OCI-LY1 (cell line): Measurements from ENCODE around the gene BTBD19.

Experiments used
- H2AFZ ChIP-seq: fragments of 200-600 bp; sonication (generic), shearing (Covaris generic); 2 replicates; pipeline ENCODE4 v1.6.0; 2014; ENCODE audit warnings: antibody characterized with exemption, mild to moderate bottlenecking, low read length
- H3F3A ChIP-seq: fragments of 200-600 bp; sonication (generic), shearing (Covaris generic); 2 replicates; pipeline ENCODE4 v1.6.0; 2014; ENCODE audit warnings: mild to moderate bottlenecking, antibody characterized with exemption, low read length, moderate library complexity; ENCODE audit not compliant: insufficient read depth
- H3K27ac ChIP-seq: fragments of 200-600 bp; sonication (generic); 2 replicates; pipeline ENCODE4 v1.5.1; 2014; ENCODE audit warnings: low read length, mixed run types, mild to moderate bottlenecking, low read depth; ENCODE audit not compliant: poor library complexity, severe bottlenecking
- H3K27me3 ChIP-seq: fragments of 200-600 bp; sonication (generic); 2 replicates; pipeline ENCODE4 v1.6.0; 2014; ENCODE audit warnings: antibody characterized with exemption, mild to moderate bottlenecking, low read length, moderate library complexity; ENCODE audit not compliant: insufficient read depth
- H3K36me3 ChIP-seq: fragments of 200-600 bp; sonication (generic); 2 replicates; pipeline ENCODE4 v1.6.1; 2014; ENCODE audit warnings: mild to moderate bottlenecking, antibody characterized with exemption, low read length, moderate library complexity, mixed read lengths; ENCODE audit not compliant: insufficient read depth
- H3K4me1 ChIP-seq: fragments of 200-600 bp; sonication (generic); 2 replicates; pipeline ENCODE4 v1.5.1; 2014; ENCODE audit warnings: mild to moderate bottlenecking, low read length, moderate library complexity; ENCODE audit not compliant: insufficient read depth, severe bottlenecking
- H3K4me2 ChIP-seq: fragments of 200-600 bp; sonication (generic), shearing (Covaris generic); 2 replicates; pipeline ENCODE4 v1.6.1; 2014; ENCODE audit warnings: low read length
- H3K4me3 ChIP-seq: fragments of 200-600 bp; sonication (generic); 2 replicates; pipeline ENCODE4 v1.5.1; 2014; ENCODE audit warnings: low read length, low read depth, mild to moderate bottlenecking, mixed read lengths; ENCODE audit not compliant: poor library complexity, severe bottlenecking
- H3K79me2 ChIP-seq: fragments of 200-600 bp; shearing (Covaris generic); 2 replicates; pipeline ENCODE4 v1.6.1; 2016; ENCODE audit warnings: mixed run types, low read length, mixed read lengths; ENCODE audit not compliant: insufficient read depth
- H3K9ac ChIP-seq: fragments of 200-600 bp; sonication (generic), shearing (Covaris generic); 2 replicates; pipeline ENCODE4 v1.6.1; 2014; ENCODE audit warnings: mild to moderate bottlenecking, low read length, mixed read lengths
- H3K9me2 ChIP-seq: fragments of 200-600 bp; sonication (generic), shearing (Covaris generic); 2 replicates; pipeline ENCODE4 v1.6.1; 2014; ENCODE audit warnings: low read depth, mild to moderate bottlenecking, low read length, mixed read lengths
- H3K9me3 ChIP-seq: fragments of 200-600 bp; shearing (Covaris generic); 2 replicates; pipeline ENCODE4 v1.6.1; 2014; ENCODE audit warnings: low read length, mixed read lengths
- H4K20me1 ChIP-seq: fragments of 200-600 bp; sonication (generic), shearing (Covaris generic); 2 replicates; pipeline ENCODE4 v1.6.0; 2016; ENCODE audit warnings: mild to moderate bottlenecking, low read length; ENCODE audit not compliant: insufficient read depth
- EZH2 ChIP-seq: fragments of 200-600 bp; sonication (generic), shearing (Covaris generic); IDR thresholded peaks from 2 replicates; pipeline ENCODE4 v1.8.0; 2017; ENCODE audit warnings: borderline replicate concordance, mixed run types, mild to moderate bottlenecking, antibody characterized with exemption, low read length, moderate library complexity, mixed read lengths
- TF ChIP-seq, protein P1 (sequence below): fragments of 200-600 bp; sonication (generic), shearing (Covaris generic); IDR thresholded peaks from 2 replicates; pipeline ENCODE4 v1.5.1; 2017; ENCODE audit warnings: mild to moderate bottlenecking, antibody characterized with exemption, low read length, moderate library complexity, mixed read lengths

Gene BTBD19

DNA sequence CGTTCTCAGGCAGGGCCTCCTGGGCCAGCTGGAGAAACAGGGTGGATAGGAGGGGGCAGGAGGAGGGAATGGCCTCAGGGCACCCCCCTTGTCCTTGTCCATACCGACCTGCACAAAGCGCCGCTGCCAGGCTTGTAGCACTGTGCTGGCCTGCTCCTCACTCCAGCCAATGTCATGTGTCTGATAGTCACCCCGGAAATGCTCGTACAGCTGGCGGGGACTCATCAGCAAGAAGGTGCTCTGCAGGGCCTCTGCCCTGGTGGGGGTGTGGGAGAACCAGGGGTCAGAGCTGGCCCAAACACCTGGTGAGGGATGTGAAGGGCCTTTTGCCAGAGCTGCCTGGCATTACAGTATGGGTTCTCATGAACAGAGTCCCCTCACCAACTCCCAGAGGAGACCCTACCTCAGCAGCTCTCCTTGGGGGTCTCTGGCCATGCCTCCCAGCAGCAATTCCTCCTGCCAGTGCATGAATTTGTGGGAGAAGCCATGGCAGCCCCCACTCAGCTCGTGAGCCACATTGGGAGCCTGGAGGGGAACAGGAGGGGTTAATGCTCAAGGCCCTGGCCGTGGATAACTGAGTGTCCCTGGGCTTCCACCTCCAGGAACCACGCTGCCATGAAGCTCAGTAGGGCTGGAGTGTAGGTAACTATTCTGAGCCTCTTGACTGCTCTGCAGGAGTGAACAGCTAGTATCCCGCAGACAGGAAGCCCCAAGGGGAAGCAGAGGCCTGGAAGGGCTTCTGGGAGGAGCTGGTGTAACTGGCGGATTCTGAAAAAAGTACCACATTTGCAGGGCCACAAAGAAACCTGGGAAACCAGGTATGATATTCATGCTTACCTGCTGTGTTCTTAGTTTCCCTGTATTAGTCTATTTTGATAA, 21.4 kb downstream of the BTBD19 start:
- Histone ChIP-seq H2AFZ (no peak overlapping the region), H3K36me3 (no peaks in the 10 kb centered on the region; the same call in 1 of the 2 replicates), H3K9me3 (no peaks in the 10 kb centered on the region), H3K27me3 (peaks cover 10% of the 10 kb centered on the region; the same call in 1 of the 2 replicates), H3F3A (no peaks in the 10 kb centered on the region), H4K20me1 (no peaks in the 10 kb centered on the region), H3K9me2 (no peaks in the 10 kb centered on the region), H3K79me2 (no peaks in the 10 kb centered on the region), H3K9ac (no peak overlapping the region), H3K4me2 (no peak overlapping the region), H3K27ac (no peak overlapping the region), H3K4me3 (no peak overlapping the region), H3K4me1 (peaks cover 8% of the 10 kb centered on the region)
- TF ChIP-seq EZH2: no peak
- TF ChIP-seq, protein P1, sequence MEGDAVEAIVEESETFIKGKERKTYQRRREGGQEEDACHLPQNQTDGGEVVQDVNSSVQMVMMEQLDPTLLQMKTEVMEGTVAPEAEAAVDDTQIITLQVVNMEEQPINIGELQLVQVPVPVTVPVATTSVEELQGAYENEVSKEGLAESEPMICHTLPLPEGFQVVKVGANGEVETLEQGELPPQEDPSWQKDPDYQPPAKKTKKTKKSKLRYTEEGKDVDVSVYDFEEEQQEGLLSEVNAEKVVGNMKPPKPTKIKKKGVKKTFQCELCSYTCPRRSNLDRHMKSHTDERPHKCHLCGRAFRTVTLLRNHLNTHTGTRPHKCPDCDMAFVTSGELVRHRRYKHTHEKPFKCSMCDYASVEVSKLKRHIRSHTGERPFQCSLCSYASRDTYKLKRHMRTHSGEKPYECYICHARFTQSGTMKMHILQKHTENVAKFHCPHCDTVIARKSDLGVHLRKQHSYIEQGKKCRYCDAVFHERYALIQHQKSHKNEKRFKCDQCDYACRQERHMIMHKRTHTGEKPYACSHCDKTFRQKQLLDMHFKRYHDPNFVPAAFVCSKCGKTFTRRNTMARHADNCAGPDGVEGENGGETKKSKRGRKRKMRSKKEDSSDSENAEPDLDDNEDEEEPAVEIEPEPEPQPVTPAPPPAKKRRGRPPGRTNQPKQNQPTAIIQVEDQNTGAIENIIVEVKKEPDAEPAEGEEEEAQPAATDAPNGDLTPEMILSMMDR: no peak

DNA sequence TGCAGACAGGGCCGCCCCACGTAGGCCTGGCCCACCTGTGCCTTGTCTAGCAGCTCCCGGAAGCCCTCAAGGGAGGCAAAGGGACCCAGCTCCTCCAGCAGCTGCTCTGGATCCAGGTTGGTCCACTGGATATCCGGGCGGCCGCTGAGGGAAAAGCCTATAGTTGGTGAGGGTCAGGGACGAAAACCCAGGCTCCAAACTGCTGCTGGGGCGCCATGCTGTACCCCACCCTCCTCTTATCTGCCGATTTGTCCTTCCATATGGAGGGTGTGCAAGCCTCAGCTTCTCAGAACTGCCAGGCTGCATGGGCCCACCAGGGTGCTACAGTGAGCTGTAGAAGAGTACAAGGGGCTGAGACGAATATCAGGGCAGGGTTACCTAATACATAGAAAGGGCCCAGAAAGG, 22.6 kb downstream of the BTBD19 start:
- Histone ChIP-seq H2AFZ (no peak overlapping the region), H3K4me3 (no peak overlapping the region), H3K27me3 (peaks cover 10% of the 10 kb centered on the region; the same call in 1 of the 2 replicates), H3K4me1 (peaks cover 12% of the 10 kb centered on the region), H3K9me3 (no peaks in the 10 kb centered on the region), H3K9me2 (no peaks in the 10 kb centered on the region), H4K20me1 (no peaks in the 10 kb centered on the region), H3K36me3 (no peaks in the 10 kb centered on the region; the same call in 1 of the 2 replicates), H3K27ac (no peak overlapping the region), H3K79me2 (no peaks in the 10 kb centered on the region), H3K9ac (no peak overlapping the region), H3K4me2 (no peak overlapping the region), H3F3A (no peaks in the 10 kb centered on the region)
- no peak for TF ChIP-seq EZH2
- TF ChIP-seq, protein P1: 0 out of 2 replicates have a peak, but pooled peaks have one; percentile 9

DNA sequence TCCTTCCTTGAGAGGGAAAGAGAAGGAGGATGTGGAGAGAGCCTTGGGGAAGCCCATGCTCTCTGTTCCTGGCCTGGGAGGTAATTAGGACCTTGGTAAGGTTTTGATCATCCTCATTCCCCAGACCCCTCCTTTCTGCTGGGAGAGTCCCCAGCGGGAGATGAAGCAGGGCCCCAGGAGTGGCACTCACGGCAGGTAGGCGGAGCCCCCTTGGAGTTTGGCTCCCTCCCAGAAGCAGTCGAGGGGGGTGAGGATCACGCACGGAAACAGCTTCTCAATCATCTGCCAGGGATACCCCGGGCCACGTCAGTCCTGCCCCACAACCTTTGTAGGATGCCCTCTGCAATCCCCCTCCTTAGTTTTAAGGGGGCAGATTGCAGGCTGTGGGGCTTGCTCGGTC, 23.2 kb downstream of the BTBD19 start:
- Histone ChIP-seq H4K20me1 (no peaks in the 10 kb centered on the region), H3K4me1 (peaks cover 15% of the 10 kb centered on the region), H3K4me2 (no peak overlapping the region), H3K27me3 (peaks cover 5% of the 10 kb centered on the region; the same call in 1 of the 2 replicates), H3K79me2 (no peaks in the 10 kb centered on the region), H3K9me2 (no peaks in the 10 kb centered on the region), H3F3A (no peaks in the 10 kb centered on the region), H3K4me3 (no peak overlapping the region), H3K36me3 (no peaks in the 10 kb centered on the region; the same call in 1 of the 2 replicates), H3K27ac (no peak overlapping the region), H2AFZ (no peak overlapping the region), H3K9me3 (no peaks in the 10 kb centered on the region), H3K9ac (no peak overlapping the region)
- TF ChIP-seq, protein P1: no peak
- TF ChIP-seq EZH2: no peak
